GM06990 (cell line): ENCODE data around the gene NECAB2.

Source experiments
- DNase-seq: peaks from one replicate; pipeline ENCODE4 v3.0.0-alpha.2; 2011; ENCODE audit not compliant: insufficient read length; ENCODE audit errors: extremely low read depth
- H3K27me3 ChIP-seq: replicated peaks from 2 replicates; pipeline ENCODE4 v1.6.0; 2011; ENCODE audit warnings: low read length; ENCODE audit not compliant: control insufficient read depth, insufficient read depth
- H3K36me3 ChIP-seq: 2 replicates; pipeline ENCODE4 v1.5.1; 2011; ENCODE audit warnings: low read length; ENCODE audit not compliant: control insufficient read depth, insufficient read depth
- H3K4me3 ChIP-seq: replicated peaks from 2 replicates; pipeline ENCODE4 v1.5.1; 2011; ENCODE audit warnings: low read depth, mild to moderate bottlenecking, control low read depth, low read length
- CTCF ChIP-seq: IDR thresholded peaks from 2 replicates; pipeline ENCODE4 v1.5.1; 2011; ENCODE audit warnings: low read length, control low read depth, mild to moderate bottlenecking, inconsistent platforms; ENCODE audit not compliant: insufficient read depth, poor library complexity, severe bottlenecking

Gene NECAB2

GRCh38 chr16:83958137-83958845 lies 9.8 kb upstream of the NECAB2 start:
- DNase-seq: no peak
- no peak for TF ChIP-seq CTCF

GRCh38 chr16:83958846-83959565 lies 9.0 kb upstream of the NECAB2 start:
- TF ChIP-seq CTCF: no peak
- H3K36me3 ChIP-seq: no peaks in the 10 kb centered on the region

More at GRCh38 chr16:83958137-83958845, 9.8 kb upstream of the NECAB2 start:
- no peaks in the 10 kb centered on the region for H3K36me3 ChIP-seq
- H3K27me3 ChIP-seq: no peaks in the 10 kb centered on the region
- no peak overlapping the region for H3K4me3 ChIP-seq

GRCh38 chr16:83959656-83960434 lies 8.2 kb upstream of the NECAB2 start:
- Histone ChIP-seq H3K36me3 (no peaks in the 10 kb centered on the region), H3K4me3 (no peak overlapping the region), H3K27me3 (no peaks in the 10 kb centered on the region)
- no peak for DNase-seq
- TF ChIP-seq CTCF: no peak

More at GRCh38 chr16:83958846-83959565, 9.0 kb upstream of the NECAB2 start:
- Histone ChIP-seq H3K27me3 (no peaks in the 10 kb centered on the region), H3K4me3 (no peak overlapping the region)
- DNase-seq: no peak

GRCh38 chr16:83960521-83961249 lies 7.4 kb upstream of the NECAB2 start:
- DNase-seq: no peak
- Histone ChIP-seq H3K4me3 (no peak overlapping the region), H3K27me3 (no peaks in the 10 kb centered on the region), H3K36me3 (no peaks in the 10 kb centered on the region)
- TF ChIP-seq CTCF: no peak

GRCh38 chr16:83961591-83961990 lies 6.5 kb upstream of the NECAB2 start:
- no peak for DNase-seq
- TF ChIP-seq CTCF: no peak
- no peaks in the 10 kb centered on the region for H3K27me3 ChIP-seq
- no peaks in the 10 kb centered on the region for H3K36me3 ChIP-seq
- H3K4me3 ChIP-seq: no peak overlapping the region
